Erythroblast (primary cell): ENCODE data around the gene CYB5R3.

ENCODE experiments used
- GATA1 ChIP-seq: IDR thresholded peaks from 2 replicates; pipeline ENCODE4 v1.6.1; 2011; ENCODE audit warnings: low read depth, mild to moderate bottlenecking, control low read depth, low read length, moderate library complexity
- POLR2A ChIP-seq: IDR thresholded peaks from 2 replicates; pipeline ENCODE4 v1.6.1; 2011; ENCODE audit warnings: mild to moderate bottlenecking, low read length

DNA sequence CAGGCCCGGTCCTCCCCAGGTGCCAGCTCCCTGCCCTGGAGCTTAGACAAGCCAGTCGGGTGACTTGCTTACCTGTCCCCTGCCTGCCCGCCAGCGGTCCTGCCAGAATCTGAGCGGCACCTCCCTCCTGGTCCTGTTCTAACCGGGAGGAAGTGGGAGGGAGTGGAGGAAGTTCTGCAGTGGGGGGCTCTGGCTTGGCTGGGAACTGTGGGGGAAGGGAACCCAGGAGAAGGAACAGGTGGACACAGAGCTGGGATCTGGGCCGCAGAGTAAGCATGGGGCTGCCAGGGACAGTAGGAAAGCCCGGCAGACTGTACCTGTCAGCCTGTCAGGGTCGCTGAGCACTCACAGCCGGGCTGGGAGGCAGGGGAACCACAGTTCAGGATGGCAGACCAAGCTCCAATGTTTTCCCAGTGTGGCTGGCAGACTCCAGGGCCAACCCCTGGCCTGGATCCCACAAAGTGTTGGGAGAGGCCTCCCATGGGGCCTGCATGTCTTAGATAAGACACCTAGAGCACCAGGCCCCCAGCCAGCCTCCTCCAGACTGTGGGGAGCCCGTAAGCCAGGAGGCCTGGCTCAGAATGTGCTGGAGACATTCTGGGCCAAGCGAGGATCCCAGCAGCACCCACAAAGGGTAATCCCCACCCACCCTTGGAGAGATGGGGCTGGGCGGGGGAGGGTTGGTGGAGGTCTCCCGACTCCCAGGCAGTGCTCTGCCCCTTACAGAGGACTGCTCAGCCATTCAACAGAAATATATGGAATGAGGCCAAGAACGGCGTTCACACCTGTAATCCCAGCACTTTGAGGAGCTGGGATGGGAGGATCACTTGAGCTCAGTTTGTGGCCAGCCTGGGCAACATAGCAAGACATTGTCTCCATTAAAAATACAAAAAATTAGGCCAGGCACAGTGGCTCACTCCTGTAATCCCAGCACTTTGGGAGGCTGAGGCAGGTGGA is 2.3 kb downstream of the CYB5R3 start:
- no peak for TF ChIP-seq POLR2A
- TF ChIP-seq GATA1, result no peak
